NCI-H1092 (cell line): ENCODE data around the gene LSMEM2.
"Not testable (repeated sequence)": the region's sequence is repeated elsewhere in the genome, so short reads cannot be mapped to it uniquely, and the experiment has no call there.

Source experiments
- DNase-seq: peaks from one replicate; lab custom pipeline; 2025; lab: John Stamatoyannopoulos, UW

Gene LSMEM2

DNA sequence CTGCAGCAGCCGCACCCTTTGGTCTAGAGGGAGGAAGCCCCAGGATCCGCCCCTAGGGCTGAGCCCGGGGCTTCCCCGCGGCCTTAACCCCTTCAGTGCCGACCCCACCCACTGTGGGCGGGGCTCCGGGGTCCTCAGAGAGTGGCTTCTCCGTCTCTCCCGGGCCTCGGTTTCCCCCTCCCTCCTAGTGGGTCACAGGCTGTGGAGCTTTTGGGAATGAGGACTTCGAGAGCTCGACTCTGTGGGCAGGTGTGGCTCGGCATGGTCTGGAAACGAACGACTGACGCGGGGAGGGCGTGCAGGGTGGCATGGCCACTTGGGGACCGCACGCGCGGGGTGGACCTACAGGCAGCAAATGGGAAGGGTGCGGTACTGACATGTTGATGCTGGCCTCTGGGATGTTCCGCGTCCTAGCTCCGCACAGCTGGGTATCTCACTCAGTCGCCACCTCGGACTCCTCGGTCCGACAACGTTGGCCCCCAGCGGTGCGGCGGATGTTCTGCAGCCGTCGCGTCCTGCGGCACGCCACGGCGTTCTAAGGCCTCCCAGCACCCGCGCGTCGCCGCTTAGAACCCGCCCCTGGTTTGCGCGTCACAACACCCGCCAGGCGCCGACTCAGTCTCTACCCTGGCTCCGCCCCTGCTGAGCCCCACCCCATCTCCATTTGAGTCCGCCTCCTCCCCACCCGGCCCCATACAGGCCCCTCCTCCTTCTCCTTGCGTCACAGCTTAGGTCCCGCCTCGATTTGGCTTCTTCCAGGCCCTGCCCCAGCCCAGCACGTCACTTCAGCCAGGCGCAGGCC is 20.1 kb downstream of the LSMEM2 start, which contains the start of the genes HYAL3 and NAA80:
TSS of gene HYAL3 (minus strand) at position 570 of the 802 bp plus-strand sequence. CDS start 3,803 bp downstream, outside the sequence.
TSS of gene NAA80 (minus strand) at position 570 of the 802 bp plus-strand sequence. CDS start 1,942 bp downstream, outside the sequence.
- DNase-seq: peak; percentile 95

DNA sequence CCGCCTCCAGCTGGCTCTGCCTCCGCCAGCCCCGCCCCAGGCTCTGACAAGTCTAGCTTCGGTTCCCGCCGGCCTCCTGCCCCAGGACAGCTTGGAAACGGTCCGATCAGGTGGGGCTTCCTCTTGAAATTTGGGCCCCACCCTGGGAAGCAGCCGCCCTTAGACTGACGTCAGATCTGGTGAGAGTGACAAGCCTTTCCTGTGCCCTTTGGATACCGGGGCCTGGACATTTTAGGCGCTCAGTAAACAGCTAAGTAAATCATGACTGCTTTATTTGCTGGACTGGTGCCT is 20.7 kb downstream of the LSMEM2 start:
- DNase-seq: no peak

DNA sequence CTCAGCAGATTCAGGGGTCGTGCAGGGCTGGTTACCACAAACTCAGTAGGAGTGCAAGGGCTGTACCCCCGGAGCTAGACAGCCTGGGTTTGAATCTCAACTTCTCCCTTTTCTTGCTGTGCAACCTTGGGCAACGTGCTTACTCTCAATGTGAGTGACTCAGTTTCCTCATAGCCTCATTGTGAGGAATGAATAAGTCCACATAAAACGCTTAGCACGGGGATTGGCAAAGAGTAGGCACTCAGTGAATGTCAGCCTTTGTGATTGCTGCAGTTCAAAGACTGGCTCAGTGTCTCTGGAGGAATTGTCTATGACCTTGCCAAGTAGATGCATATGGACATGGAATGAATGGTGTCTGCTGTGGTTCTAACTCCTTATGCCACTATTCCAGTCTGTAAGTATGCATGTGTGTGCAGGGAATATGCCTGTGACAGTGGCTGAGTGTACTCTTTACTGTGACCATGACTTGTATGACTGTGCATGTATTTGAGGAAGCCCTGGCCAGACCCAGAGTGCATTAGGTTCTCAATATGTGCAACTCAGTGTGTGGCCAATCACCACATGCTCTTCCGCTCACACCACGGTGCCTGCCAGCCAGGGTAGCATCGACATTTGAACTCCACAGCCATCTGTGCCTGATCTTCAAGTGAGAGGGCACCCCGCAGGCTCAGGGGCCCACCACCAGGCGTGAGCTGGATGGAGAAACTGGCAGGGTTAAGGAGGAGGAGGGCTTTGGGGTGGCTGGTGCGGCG is 21.2 kb downstream of the LSMEM2 start:
- DNase-seq: no peak

DNA sequence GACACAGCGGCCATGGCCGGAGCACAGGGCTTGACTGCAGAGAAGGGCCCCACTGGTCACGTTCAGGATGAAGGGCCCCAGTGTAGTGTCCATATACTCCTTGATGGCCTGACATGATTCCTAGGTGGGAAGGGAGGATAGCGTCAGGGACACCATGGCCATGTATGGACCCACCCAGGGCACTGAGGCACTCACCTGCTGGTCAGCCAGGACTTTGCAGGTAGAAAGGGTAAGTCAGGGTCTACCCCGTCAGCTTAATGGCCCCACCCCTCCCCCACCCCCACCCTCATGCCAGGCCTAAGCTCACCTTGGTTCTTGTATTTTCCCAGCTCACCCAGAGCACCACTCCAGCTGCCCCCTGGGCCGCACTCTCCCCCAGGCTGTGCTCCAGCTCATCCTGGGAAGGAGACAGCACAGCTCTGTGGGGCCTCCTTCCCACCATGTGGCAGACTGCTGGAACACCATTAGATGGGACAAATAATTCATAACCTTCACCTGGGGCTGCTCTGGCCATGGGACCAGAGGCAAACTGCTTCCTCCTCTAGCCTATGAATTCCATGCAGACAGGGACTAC is 21.9 kb downstream of the LSMEM2 start:
- no peak for DNase-seq

DNA sequence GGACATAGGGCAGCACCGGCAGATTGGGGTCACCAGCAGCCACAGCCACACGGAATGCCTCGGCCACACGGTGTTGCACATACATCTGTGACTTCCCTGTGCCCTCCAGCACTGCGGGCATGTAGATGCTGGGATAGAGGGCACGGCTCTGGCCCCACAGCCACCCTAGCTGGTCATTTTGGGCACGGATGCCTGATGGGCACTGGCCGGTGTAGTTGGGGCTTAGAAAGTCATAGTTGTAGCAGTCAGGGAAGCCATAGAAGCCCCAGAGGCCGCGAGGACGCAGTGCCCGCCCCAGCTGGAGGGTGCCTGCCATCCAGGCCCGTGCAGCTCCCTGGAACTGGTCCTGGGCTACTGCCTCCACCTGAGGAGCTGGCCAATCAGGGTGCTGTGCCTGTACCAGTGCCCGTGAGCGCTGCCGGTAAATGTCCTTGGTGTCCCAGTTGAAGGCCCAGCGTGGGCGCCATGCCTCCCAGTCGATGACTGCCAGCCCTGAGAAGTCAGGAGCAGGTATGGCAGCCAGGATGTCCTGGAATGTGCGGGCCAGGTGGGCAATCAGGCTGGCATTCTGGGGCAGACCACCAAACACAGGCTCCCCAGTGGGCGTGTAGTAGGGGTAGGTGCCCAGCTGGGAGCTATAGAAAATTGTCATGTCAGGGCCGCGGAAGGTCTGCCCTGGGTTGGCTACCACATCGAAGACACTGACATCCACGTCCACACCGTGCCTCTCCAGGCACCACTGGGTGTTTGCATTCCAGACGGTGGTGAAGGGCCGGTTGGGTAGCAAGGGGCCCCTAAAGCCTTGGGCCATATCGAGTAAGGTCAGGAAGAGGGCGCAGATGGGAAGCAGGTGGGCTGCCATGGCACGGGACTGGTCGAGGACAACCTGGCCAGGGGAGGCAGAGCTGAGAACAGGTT is 23.5 kb downstream of the LSMEM2 start:
- no peak for DNase-seq

DNA sequence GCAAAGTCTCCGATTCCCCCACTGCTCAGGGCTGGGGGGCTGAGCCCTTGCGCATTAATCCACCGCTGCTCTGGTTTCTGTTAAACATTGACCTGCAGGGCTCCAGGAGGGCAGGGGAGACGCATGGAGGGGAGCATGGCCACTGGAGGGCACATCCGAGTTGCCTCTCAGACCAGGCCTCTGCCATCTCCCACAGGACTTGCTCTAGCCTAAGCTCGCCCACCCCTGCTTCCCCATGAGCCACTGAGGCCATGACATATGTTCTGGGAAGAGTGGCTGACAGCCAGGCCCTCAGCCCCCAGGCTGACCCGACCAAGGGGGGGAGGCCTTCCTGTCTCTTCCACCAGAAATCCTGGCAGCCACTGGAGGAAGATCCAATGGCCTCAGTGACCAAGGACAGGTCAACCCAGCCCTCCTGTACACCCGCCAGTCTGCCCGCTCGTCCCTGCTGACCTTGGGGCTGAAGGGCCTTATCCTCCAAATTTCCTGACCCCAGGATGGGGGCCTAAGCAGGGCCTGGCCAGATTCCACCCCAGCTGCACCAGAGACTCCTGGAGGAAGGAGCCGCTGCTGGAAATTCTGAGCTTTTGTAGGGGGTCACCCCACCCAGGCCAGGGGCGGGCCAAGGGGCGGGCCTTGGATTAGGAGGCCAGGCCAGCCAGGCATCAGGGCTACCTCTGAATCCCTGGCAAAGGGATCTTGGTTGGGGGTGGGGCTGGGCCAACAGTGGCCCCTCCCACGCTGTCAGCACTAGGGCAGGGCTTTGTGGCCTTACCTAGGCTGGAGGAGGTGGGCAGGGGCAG is 24.3 kb downstream of the LSMEM2 start, which contains the start of gene HYAL1:
TSS of gene HYAL1 (minus strand) at position 562 of the 803 bp plus-strand sequence. CDS start 618 bp downstream, outside the sequence.
- DNase-seq: no peak

DNA sequence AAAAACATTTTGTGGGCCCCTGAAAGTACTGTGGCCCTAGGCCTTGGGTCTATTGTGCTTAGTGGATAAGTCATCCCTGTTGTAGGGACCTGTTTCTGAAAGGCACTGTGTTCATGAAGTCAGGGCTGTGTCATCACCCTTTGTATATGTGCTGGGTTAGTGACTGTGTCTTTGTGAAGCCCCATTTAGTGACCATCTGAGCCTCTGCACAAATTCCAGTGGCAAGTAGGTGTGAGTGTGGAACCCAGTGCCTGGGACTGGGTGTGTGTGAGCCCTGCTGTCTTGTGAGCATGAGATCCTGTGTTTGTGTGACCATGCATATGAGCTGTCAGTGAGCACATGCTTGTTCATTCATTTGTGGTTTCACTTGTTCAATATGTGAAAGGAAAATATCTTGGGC is 25.7 kb downstream of the LSMEM2 start:
- DNase-seq: no peak

DNA sequence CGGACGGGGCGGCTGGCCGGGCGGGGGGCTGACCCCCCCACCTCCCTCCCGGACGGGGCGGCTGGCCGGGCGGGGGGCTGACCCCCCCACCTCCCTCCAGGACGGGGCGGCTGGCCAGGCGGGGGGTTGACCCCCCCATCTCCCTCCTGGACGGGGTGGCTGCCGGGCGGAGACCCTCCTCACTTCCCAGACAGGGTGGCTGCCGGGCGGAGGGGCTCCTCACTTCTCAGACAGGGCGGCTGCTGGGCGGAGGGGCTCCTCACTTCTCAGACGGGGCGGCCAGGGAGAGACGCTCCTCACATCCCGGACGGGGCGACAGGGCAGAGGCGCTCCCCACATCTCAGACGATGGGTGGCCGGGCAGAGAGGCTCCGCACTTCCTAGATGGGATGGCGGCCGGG is 33.2 kb downstream of the LSMEM2 start:
- DNase-seq: not testable (repeated sequence)

DNA sequence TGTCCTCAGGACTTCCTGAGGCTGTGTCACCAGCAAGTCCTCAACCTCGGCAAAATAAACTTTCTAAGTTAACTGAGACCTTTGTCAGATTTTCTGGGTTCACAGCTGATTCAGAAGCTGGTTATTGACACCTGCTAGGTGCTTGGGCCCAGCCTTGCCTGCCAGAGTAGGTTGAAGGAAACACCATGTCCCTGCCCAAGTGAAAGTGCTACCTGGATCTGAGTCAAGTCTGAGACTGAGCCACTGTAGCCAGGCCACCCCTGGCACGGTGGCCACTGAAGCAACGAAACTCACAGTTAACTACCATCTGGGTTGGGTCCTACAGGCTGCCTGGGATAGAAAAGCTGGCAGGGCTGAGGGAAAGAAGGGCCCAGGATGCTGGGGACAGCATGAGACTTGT is 35.5 kb downstream of the LSMEM2 start:
- DNase-seq: no peak

DNA sequence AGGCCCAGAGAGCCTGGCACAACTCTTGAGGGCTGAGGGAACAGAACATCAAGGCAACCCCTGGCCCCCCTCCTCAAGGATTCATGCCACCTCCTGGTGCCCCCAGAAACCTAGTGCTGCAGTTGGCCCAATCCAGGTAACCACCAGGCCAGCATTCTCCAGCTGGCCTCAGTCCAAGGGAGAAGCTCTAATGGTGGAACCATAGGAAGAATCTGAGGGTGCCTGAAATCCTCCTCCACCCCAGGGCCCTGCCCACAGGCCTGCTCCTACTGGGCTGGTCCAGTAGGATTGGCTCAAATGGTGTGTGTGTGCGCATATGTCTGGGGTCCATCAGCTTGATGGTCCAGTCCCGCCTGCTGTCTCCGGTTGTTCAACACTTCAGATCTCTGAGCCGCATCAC is 35.9 kb downstream of the LSMEM2 start:
- DNase-seq: no peak

DNA sequence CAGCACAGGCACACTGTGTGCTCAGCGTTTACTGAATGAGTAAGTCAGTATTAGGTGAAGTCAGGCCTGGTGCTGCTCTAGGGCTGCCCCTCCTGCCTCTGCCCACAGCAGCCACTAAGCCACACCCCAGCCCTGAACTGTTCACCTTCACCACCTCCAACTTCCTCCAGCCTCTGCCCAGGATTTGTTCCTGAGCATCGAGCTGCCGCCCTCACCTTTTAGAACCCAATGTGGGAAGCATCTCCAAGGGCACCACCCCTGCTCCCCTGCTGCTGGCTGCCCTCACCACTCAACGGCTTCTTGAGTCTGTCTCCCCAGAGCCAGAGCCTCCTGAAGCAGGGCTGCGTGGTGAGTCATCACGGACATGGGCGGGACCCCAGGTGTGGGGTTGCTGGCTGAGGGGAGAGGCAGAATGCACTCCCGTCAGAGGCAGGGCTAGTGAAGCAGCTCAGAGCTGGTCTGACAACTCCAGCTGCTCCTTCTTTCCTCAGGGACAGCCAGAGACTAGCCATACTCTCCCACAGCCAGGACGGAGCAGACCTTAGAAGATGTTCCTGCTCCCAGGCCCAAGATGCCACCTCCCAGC is 37.9 kb downstream of the LSMEM2 start:
- no peak for DNase-seq

DNA sequence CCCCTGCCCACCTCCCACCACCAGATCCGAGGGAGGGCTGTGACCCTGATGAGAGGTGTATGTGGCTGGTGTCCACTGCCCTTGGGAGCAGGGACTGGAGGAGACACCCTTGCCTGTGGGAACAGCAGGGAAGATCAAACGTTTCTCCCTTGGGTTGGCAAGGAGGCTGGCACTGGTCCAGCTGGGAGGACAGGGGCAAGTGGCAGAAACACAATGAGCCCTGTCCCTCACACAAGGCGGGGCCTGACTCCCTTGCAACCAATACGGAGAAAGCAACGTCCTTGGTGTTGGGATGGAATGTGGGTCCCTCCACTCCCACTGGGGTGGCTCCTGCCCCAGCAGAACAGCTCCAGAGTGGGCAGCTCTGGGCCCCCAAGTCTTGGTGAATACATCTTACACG is 38.4 kb downstream of the LSMEM2 start:
- no peak for DNase-seq

DNA sequence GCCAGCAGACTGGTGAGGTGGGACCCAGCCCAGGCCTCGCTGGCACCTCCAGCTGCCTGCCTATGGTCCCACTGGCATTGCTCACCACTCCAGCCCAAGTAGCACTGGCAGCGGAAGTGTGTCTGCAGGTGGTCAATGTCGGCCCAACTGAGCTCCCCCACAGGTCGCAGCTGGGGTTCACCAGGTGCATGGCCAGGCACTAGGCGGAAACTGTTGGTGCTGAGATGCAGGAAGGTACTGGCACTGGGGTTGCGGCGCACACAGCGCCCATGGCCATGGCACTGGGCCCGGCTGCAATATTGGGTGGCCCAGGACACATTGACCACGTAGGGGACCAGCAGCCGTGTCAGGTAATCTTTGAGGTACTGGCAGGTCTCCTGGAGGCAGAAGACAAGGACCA is 39.3 kb downstream of the LSMEM2 start:
- DNase-seq: no peak

DNA sequence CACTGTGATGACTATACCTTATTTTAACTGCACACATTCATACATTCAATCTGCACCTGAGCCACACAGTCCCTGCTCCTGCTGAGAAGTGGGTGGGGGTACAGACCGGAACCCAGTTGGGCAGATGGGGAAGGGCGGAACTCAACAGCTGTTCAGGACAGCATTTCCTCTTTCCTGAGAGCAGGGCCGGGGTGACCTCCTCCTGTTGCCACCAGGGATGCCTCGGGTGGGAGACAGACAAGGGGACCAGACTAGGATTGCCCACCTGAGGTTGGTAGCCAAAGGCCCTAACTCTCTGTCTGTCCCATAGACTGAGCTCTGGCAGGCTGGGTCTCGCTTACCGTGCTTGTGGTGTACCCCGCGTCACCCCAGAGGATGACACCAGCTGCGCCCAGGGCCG is 39.7 kb downstream of the LSMEM2 start:
- DNase-seq: no peak

DNA sequence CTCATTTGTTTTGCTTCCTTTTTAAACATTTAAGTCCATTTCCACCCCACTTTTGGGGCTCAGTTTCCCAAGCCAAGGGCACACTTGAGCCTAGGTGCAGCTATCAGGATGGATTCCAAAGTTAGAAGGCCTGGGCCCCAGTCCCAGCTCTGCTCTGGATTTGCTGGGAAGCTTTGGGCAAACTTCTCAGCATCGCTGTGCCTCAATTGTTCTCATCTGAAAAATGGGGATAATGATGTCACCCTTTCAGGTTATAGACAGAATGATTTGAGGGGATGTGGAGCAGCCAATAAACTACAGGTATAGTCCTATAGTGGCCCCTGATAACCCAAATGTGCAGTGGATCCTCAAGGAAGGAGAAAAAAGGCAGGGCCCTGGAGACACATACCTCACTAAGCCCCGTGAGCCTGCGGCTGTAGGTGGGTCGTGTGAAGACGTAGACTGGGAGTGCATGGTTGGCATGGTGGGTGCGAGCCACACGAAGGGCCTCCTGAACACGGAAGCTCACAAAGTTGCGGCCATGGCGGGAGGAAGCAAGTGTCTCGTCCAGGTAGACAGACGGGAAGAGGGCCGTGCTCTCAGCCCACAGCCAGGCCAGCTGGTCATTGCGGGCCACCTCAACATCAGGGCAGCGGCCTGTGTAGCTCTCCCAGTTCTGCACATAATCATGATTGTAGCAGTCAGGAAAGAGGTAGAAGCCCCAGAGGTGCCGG is 40.5 kb downstream of the LSMEM2 start:
- no peak for DNase-seq

DNA sequence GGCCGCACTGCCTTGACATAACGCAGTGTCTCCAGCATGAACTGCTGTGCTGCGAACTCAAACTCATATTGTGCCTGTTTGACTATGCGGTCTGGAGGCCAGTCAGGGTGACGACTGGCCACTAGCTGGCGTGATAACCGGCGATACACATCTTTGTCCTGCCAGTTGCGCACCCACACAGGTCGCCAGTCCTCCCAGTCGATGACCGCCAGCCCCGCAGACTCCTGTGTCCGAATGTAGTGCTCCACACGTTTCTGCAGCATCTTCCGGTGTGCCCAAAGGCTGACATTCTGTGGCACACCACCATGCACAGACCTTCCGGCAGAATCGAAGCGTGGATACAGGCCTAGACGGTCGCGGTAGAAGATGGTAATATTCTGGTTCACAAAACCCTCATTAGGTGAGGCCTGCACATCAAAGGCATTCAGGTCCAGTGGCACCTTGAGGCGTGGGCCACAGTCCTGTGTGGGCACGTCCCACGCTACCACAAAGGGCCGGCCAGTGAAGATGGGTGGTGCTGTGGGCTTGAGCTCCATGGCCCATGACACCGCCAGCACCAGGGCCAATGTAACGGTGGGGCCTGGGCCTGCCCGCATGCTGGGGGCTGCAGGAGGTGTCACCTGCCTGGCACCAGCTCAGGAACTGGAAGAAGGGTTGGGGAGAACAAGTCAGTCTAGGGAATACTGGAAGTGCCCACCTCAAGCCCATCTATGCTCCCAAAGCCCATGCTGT is 41.2 kb downstream of the LSMEM2 start:
- no peak for DNase-seq

DNA sequence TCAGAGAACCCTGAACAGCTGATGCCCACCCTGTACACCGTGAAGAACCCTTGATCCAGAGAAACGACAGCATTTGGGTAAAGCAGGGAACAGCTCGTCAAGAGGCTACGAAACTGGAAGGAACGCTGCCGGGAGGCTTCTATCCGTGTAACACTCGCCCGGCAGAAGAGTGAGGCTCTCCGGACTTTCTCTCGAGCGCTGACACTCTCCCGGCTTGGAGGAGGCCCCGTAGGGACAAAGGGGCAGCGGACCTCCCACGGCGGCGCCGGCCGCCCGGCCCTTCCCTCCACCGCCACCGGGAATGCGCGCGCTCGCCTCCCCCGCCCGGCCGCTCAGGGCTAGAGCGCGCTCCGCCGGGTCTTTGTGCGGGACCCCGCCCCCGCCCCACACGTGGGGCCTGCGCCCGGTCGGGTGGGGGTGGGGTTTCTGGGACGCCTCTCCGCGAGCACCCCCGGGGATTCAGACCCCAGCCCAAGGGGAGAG is 42.0 kb downstream of the LSMEM2 start:
- DNase-seq: peak; percentile 53

DNA sequence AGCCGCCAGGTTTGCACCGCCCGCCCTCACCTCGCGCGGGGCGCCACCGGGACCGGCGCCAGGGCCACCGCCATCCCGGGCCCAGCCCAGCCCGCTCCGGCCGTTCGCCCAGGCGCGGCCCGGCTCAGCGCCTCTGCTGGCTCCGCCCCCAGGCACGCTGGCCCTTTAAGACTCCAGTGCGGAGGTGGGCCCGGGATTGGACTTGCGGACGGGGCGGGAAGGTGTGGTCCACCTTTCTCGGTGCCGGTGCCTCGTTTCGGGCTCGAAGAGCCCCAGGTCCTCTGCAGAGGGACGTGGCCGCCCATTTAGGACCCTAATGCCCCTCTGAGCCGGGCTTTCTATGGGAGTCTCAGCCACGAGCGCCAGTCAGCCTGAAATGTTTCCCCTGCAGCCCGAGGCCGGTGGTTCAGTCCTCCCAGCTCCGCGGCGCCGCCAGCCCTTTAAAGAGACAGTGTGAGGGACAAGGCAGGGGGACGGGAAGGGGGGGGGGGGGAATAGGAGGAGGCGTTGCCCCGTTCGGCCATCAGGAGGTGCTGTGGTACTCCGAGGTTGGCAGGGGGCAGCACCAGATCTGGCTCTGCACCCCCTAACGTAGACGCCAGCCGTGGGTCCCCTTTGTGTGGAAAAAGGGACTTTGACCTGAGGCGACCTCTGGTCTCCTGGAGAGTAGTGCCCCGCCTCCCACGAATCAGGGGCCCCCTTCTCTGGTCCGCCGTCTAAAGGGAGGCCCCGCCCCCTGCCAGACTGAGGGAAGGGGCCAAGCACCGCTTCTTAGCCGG is 42.6 kb downstream of the LSMEM2 start:
- DNase-seq: peak; percentile 65

DNA sequence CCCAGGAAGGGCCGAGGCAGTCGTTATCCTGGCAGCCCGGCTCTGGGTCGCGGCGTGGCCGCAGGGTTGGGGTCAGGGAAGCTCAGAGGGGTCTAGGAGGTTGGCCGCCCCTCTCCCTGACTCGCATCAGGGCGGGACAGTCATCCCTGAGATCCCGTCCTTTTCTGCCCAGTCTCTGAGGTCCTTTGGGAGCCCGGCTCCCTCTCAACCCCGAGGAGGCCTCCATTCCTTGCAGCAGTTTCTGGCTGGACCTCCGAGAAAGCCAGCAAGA is 43.2 kb downstream of the LSMEM2 start:
- DNase-seq: no peak
